ENCODE data around the gene PFKM.

PFKM gene

GRCh38 chr12:48135027-48135426 is 15.9 kb downstream of the PFKM start:
- Histone ChIP-seq H3K9ac (ENCODE audit: low read length) (no peak overlapping the region), H3K4me1 (ENCODE audit: low read length) (no peaks in the 10 kb centered on the region)

GRCh38 chr12:48142818-48143674 is 23.9 kb downstream of the PFKM start:
- no peak overlapping the region for H2AFZ ChIP-seq (ENCODE audit: low read depth, low read length)
- H3K36me3 ChIP-seq (replicated peaks; ENCODE audit: low read depth, low read length): peaks cover 74% of the 10 kb centered on the region
- H3K27me3 ChIP-seq (ENCODE audit: low read depth, low read length): no peaks in the 10 kb centered on the region
- no peak overlapping the region for H3K4me3 ChIP-seq (ENCODE audit: low read length)
- H4K20me1 ChIP-seq (ENCODE audit: insufficient read depth, low read length): no peaks in the 10 kb centered on the region
- TF ChIP-seq, protein P1, sequence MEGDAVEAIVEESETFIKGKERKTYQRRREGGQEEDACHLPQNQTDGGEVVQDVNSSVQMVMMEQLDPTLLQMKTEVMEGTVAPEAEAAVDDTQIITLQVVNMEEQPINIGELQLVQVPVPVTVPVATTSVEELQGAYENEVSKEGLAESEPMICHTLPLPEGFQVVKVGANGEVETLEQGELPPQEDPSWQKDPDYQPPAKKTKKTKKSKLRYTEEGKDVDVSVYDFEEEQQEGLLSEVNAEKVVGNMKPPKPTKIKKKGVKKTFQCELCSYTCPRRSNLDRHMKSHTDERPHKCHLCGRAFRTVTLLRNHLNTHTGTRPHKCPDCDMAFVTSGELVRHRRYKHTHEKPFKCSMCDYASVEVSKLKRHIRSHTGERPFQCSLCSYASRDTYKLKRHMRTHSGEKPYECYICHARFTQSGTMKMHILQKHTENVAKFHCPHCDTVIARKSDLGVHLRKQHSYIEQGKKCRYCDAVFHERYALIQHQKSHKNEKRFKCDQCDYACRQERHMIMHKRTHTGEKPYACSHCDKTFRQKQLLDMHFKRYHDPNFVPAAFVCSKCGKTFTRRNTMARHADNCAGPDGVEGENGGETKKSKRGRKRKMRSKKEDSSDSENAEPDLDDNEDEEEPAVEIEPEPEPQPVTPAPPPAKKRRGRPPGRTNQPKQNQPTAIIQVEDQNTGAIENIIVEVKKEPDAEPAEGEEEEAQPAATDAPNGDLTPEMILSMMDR (IDR thresholded peaks at IDR 0.05; ENCODE audit: low read depth, low read length): no peak
- TF ChIP-seq EZH2phosphoT487 (IDR thresholded peaks at IDR 0.05; ENCODE audit: low read depth): no peak
- no peaks in the 10 kb centered on the region for H3K79me2 ChIP-seq (ENCODE audit: low read length)
- H3K9ac ChIP-seq (ENCODE audit: low read length): no peak overlapping the region
- H3K4me2 ChIP-seq (ENCODE audit: low read length): no peak overlapping the region
- no peak overlapping the region for H3K27ac ChIP-seq (ENCODE audit: low read length)
- H3K4me1 ChIP-seq (ENCODE audit: low read length): no peaks in the 10 kb centered on the region
- no peaks in the 10 kb centered on the region for H3K9me3 ChIP-seq (ENCODE audit: insufficient read depth, low read length)

More at GRCh38 chr12:48135027-48135426, 15.9 kb downstream of the PFKM start:
- Histone ChIP-seq H3K27ac (ENCODE audit: low read length) (no peak overlapping the region), H3K9me3 (ENCODE audit: insufficient read depth, low read length) (no peaks in the 10 kb centered on the region), H4K20me1 (ENCODE audit: insufficient read depth, low read length) (no peaks in the 10 kb centered on the region), H3K36me3 (replicated peaks; ENCODE audit: low read depth, low read length) (peaks cover 52% of the 10 kb centered on the region), H3K79me2 (ENCODE audit: low read length) (no peaks in the 10 kb centered on the region), H2AFZ (ENCODE audit: low read depth, low read length) (no peak overlapping the region), H3K4me2 (ENCODE audit: low read length) (no peak overlapping the region), H3K4me3 (ENCODE audit: low read length) (no peak overlapping the region), H3K27me3 (ENCODE audit: low read depth, low read length) (no peaks in the 10 kb centered on the region)
- TF ChIP-seq EZH2phosphoT487 (IDR thresholded peaks at IDR 0.05; ENCODE audit: low read depth): no peak
- TF ChIP-seq, protein P1 (IDR thresholded peaks at IDR 0.05; ENCODE audit: low read depth, low read length): no peak

- no peak overlapping the region for H3K27ac ChIP-seq (ENCODE audit: low read length)
- peaks cover 70% of the 10 kb centered on the region for H3K36me3 ChIP-seq (replicated peaks; ENCODE audit: low read depth, low read length)
- H4K20me1 ChIP-seq (ENCODE audit: insufficient read depth, low read length): no peaks in the 10 kb centered on the region
- H3K27me3 ChIP-seq (ENCODE audit: low read depth, low read length): no peaks in the 10 kb centered on the region
- H3K79me2 ChIP-seq (ENCODE audit: low read length): no peaks in the 10 kb centered on the region
- no peak overlapping the region for H2AFZ ChIP-seq (ENCODE audit: low read depth, low read length)
- no peaks in the 10 kb centered on the region for H3K9me3 ChIP-seq (ENCODE audit: insufficient read depth, low read length)
- no peaks in the 10 kb centered on the region for H3K4me1 ChIP-seq (ENCODE audit: low read length)
- H3K9ac ChIP-seq (ENCODE audit: low read length): no peak overlapping the region
- no peak overlapping the region for H3K4me3 ChIP-seq (ENCODE audit: low read length)
- TF ChIP-seq, protein P1 (IDR thresholded peaks at IDR 0.05; ENCODE audit: low read depth, low read length): no peak
- no peak for TF ChIP-seq EZH2phosphoT487 (IDR thresholded peaks at IDR 0.05; ENCODE audit: low read depth)
- H3K4me2 ChIP-seq (ENCODE audit: low read length): no peak overlapping the region
These were observed 24.7 kb downstream of the PFKM start for GRCh38 chr12:48143898-48144297.

- TF ChIP-seq, protein P1 (IDR thresholded peaks at IDR 0.05; ENCODE audit: low read depth, low read length): no peak
- no peak for TF ChIP-seq EZH2phosphoT487 (IDR thresholded peaks at IDR 0.05; ENCODE audit: low read depth)
- H3K79me2 ChIP-seq (ENCODE audit: low read length): no peaks in the 10 kb centered on the region
- peaks cover 77% of the 10 kb centered on the region for H3K36me3 ChIP-seq (replicated peaks; ENCODE audit: low read depth, low read length)
- H3K27me3 ChIP-seq (ENCODE audit: low read depth, low read length): no peaks in the 10 kb centered on the region
- no peaks in the 10 kb centered on the region for H3K9me3 ChIP-seq (ENCODE audit: insufficient read depth, low read length)
- no peak overlapping the region for H2AFZ ChIP-seq (ENCODE audit: low read depth, low read length)
- no peak overlapping the region for H3K9ac ChIP-seq (ENCODE audit: low read length)
- H3K27ac ChIP-seq (ENCODE audit: low read length): no peak overlapping the region
- peaks cover 1% of the 10 kb centered on the region for H3K4me1 ChIP-seq (ENCODE audit: low read length)
- H3K4me2 ChIP-seq (ENCODE audit: low read length): no peak overlapping the region
- no peaks in the 10 kb centered on the region for H4K20me1 ChIP-seq (ENCODE audit: insufficient read depth, low read length)
- H3K4me3 ChIP-seq (ENCODE audit: low read length): no peak overlapping the region
These were observed 26.8 kb downstream of the PFKM start for GRCh38 chr12:48145981-48146380.

Data from OCI-LY3 (cell line).